Measurements from ENCODE around the gene TRPC4AP.
"Not testable (repeated sequence)": the region's sequence is repeated elsewhere in the genome, so short reads cannot be mapped to it uniquely, and the experiment has no call there.

TRPC4AP gene

GRCh38 chr20:35077341-35077740 is 15.3 kb downstream of the TRPC4AP start:
- no peaks in the 10 kb centered on the region for H3K27me3 ChIP-seq (ENCODE audit: control insufficient read depth, insufficient read depth, low read length)
- no peak overlapping the region for H3K9ac ChIP-seq
- no peaks in the 10 kb centered on the region for H3K9me3 ChIP-seq (ENCODE audit: control insufficient read depth, low read length)
- H3K36me3 ChIP-seq (ENCODE audit: control insufficient read depth, insufficient read depth, low read length): no peaks in the 10 kb centered on the region
- H3K4me1 ChIP-seq: no peaks in the 10 kb centered on the region
- no peak overlapping the region for H3K27ac ChIP-seq
- no peak for TF ChIP-seq CTCF (IDR thresholded peaks at IDR 0.05)
- H3K4me3 ChIP-seq (ENCODE audit: low read depth, low read length): no peak overlapping the region
- H3K4me2 ChIP-seq (ENCODE audit: low read length): no peak overlapping the region
- H2AFZ ChIP-seq: no peak overlapping the region
- H3K79me2 ChIP-seq: peaks cover 46% of the 10 kb centered on the region

- not testable (repeated sequence) for H3K9ac ChIP-seq; H2AFZ ChIP-seq; H3K27ac ChIP-seq; H3K4me1 ChIP-seq; H3K27me3 ChIP-seq (ENCODE audit: control insufficient read depth, insufficient read depth, low read length); H3K4me2 ChIP-seq (ENCODE audit: low read length); H3K9me3 ChIP-seq (ENCODE audit: control insufficient read depth, low read length); H3K36me3 ChIP-seq (ENCODE audit: control insufficient read depth, insufficient read depth, low read length); H3K4me3 ChIP-seq (ENCODE audit: low read depth, low read length)
- H3K79me2 ChIP-seq: peaks cover 20% of the 10 kb centered on the region
Observed at GRCh38 chr20:35071436-35072153, 21.0 kb downstream of the TRPC4AP start.

- Histone ChIP-seq H3K4me1 (no peaks in the 10 kb centered on the region), H3K4me2 (ENCODE audit: low read length) (no peak overlapping the region), H3K36me3 (ENCODE audit: control insufficient read depth, insufficient read depth, low read length) (no peaks in the 10 kb centered on the region), H3K9me3 (ENCODE audit: control insufficient read depth, low read length) (no peaks in the 10 kb centered on the region), H2AFZ (no peak overlapping the region), H3K27me3 (ENCODE audit: control insufficient read depth, insufficient read depth, low read length) (no peaks in the 10 kb centered on the region), H3K4me3 (ENCODE audit: low read depth, low read length) (no peak overlapping the region), H3K9ac (no peak overlapping the region), H3K79me2 (peaks cover 3% of the 10 kb centered on the region), H3K27ac (no peak overlapping the region)
- TF ChIP-seq CTCF (IDR thresholded peaks at IDR 0.05): no peak
Observed at GRCh38 chr20:35066194-35066593, 26.4 kb downstream of the TRPC4AP start.

- Histone ChIP-seq H3K4me2 (ENCODE audit: low read length) (no peak overlapping the region), H3K4me3 (ENCODE audit: low read depth, low read length) (no peak overlapping the region), H3K27me3 (ENCODE audit: control insufficient read depth, insufficient read depth, low read length) (no peaks in the 10 kb centered on the region), H3K9me3 (ENCODE audit: control insufficient read depth, low read length) (no peaks in the 10 kb centered on the region), H2AFZ (no peak overlapping the region), H3K4me1 (no peaks in the 10 kb centered on the region), H3K79me2 (peaks cover 4% of the 10 kb centered on the region), H3K27ac (no peak overlapping the region), H3K9ac (no peak overlapping the region), H3K36me3 (ENCODE audit: control insufficient read depth, insufficient read depth, low read length) (no peaks in the 10 kb centered on the region)
- TF ChIP-seq CTCF (IDR thresholded peaks at IDR 0.05): no peak
Observed at GRCh38 chr20:35065181-35065580, 27.4 kb downstream of the TRPC4AP start.

GRCh38 chr20:35063168-35063567 is 29.4 kb downstream of the TRPC4AP start:
- Histone ChIP-seq H3K27me3 (ENCODE audit: control insufficient read depth, insufficient read depth, low read length) (no peaks in the 10 kb centered on the region), H2AFZ (no peak overlapping the region), H3K4me3 (ENCODE audit: low read depth, low read length) (no peak overlapping the region), H3K4me2 (ENCODE audit: low read length) (no peak overlapping the region), H3K9me3 (ENCODE audit: control insufficient read depth, low read length) (no peaks in the 10 kb centered on the region), H3K36me3 (ENCODE audit: control insufficient read depth, insufficient read depth, low read length) (no peaks in the 10 kb centered on the region), H3K4me1 (no peaks in the 10 kb centered on the region), H3K9ac (no peak overlapping the region), H3K79me2 (peaks cover 19% of the 10 kb centered on the region), H3K27ac (no peak overlapping the region)
- no peak for TF ChIP-seq CTCF (IDR thresholded peaks at IDR 0.05)
